ENCODE data around the gene SYCP2. TPM values are rescaled to one million over a fixed set of nuclear protein-coding genes. Genes with fewer than 3 reads are reported as not detected.

The SYCP2 gene
- total RNA-seq, 1 experiment from 2014 or later = 0.88 TPM

DNA sequence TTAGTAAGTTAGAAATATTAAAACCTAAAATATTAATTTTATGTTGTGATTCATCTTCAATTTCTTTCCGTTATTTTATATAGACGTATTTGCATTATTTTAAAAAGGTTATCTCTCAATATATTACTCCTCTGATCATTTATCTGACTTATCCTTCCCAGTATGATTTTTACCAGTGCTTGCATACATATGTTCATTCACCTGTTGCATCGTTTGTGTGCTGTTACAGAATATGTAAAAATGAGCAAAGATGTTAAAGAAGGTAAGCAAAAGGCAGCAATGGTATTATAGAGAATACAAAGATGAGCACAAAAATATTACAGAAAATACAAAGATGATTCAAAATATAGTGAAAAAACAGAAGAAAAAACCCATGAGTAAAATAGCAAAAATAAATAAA, 48.9 kb downstream of the SYCP2 start:
- ChIA-PET CTCF (no interaction called here), POLR2A (ENCODE audit: low non-redundant PET) (no interaction called here)
- BruUV-seq (replicated peaks) = no TSS peak

DNA sequence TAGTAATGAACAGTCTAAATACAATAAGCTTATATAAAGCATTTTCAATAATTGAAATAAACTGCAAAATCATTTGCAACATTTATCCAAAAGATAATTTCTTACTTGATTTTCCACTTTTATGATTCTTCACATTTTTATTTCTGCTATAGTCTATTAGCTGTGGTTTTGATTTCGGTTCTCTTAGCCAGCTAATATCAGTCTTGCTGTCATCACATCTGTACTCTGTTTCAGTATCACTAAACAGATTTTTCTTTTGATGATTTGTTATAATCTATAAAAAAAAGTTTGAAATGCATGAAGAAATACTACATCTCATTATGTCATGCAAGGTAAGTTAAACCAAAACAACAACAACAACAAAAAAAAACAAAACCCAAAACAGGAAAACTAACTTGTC, 53.2 kb downstream of the SYCP2 start:
- Histone ChIP-seq H3K27ac (ENCODE audit: low read depth, low read length, poor library complexity, severe bottlenecking) (no peak overlapping the region), H3K4me3 (ENCODE audit: low read depth, low read length, poor library complexity, severe bottlenecking) (no peak overlapping the region), H3K9me3 (ENCODE audit: low read depth, low read length, poor library complexity, severe bottlenecking) (no peaks in the 10 kb centered on the region), H3K4me1 (ENCODE audit: insufficient read depth, low read length, poor library complexity, severe bottlenecking) (no peaks in the 10 kb centered on the region), H3K36me3 (ENCODE audit: insufficient read depth, low read length, poor library complexity, severe bottlenecking) (no peaks in the 10 kb centered on the region), H3K27me3 (replicated peaks; ENCODE audit: insufficient read depth, low read depth, low read length, poor library complexity) (no peaks in the 10 kb centered on the region)
- intact Hi-C loops (cut with micrococcal nuclease; ENCODE audit: unreplicated experiment) = no loop called here
- ChIA-PET POLR2A (ENCODE audit: low non-redundant PET) (no interaction called here), CTCF (no interaction called here)
- no peak for DNase-seq (ENCODE audit: low spot score)
- BruUV-seq (replicated peaks) = no TSS peak
- no peak for TF ChIP-seq EZH2 (IDR thresholded peaks at IDR 0.05; ENCODE audit: borderline replicate concordance, low read depth, low read length, poor library complexity, severe bottlenecking)
- TF ChIP-seq, protein P1, sequence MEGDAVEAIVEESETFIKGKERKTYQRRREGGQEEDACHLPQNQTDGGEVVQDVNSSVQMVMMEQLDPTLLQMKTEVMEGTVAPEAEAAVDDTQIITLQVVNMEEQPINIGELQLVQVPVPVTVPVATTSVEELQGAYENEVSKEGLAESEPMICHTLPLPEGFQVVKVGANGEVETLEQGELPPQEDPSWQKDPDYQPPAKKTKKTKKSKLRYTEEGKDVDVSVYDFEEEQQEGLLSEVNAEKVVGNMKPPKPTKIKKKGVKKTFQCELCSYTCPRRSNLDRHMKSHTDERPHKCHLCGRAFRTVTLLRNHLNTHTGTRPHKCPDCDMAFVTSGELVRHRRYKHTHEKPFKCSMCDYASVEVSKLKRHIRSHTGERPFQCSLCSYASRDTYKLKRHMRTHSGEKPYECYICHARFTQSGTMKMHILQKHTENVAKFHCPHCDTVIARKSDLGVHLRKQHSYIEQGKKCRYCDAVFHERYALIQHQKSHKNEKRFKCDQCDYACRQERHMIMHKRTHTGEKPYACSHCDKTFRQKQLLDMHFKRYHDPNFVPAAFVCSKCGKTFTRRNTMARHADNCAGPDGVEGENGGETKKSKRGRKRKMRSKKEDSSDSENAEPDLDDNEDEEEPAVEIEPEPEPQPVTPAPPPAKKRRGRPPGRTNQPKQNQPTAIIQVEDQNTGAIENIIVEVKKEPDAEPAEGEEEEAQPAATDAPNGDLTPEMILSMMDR (conservative IDR thresholded peaks at IDR 0.05; ENCODE audit: low read depth, low read length) = no peak

More for the DNA sequence above, 48.9 kb downstream of the SYCP2 start:
- Histone ChIP-seq H3K9me3 (ENCODE audit: low read depth, low read length, poor library complexity, severe bottlenecking) (no peaks in the 10 kb centered on the region), H3K4me3 (ENCODE audit: low read depth, low read length, poor library complexity, severe bottlenecking) (no peak overlapping the region), H3K27ac (ENCODE audit: low read depth, low read length, poor library complexity, severe bottlenecking) (no peak overlapping the region), H3K4me1 (ENCODE audit: insufficient read depth, low read length, poor library complexity, severe bottlenecking) (no peaks in the 10 kb centered on the region), H3K36me3 (ENCODE audit: insufficient read depth, low read length, poor library complexity, severe bottlenecking) (no peaks in the 10 kb centered on the region), H3K27me3 (replicated peaks; ENCODE audit: insufficient read depth, low read depth, low read length, poor library complexity) (no peaks in the 10 kb centered on the region)
- no peak for TF ChIP-seq EZH2 (IDR thresholded peaks at IDR 0.05; ENCODE audit: borderline replicate concordance, low read depth, low read length, poor library complexity, severe bottlenecking)
- TF ChIP-seq, protein P1 (conservative IDR thresholded peaks at IDR 0.05; ENCODE audit: low read depth, low read length) = no peak
- no peak for DNase-seq (ENCODE audit: low spot score)
- intact Hi-C loops (cut with micrococcal nuclease; ENCODE audit: unreplicated experiment) = no loop called here

DNA sequence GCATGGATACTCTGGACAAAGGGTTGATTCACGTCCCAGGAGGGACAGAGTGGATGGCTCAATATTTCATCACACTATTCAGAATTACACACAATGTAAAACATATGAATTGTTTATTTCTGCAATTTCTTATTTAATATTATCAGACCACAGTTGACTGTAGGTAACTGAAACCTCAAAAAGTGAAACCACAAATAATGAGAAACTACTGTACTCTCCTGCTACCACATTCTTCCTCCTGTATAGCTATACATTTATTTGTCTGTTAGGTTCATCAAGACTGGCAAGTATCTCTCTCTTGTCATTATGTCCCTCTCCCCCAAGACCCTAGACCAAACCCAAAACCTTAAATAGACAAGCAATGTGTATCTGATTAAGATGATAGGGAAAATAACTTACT, 60.0 kb downstream of the SYCP2 start:
- Histone ChIP-seq H3K27me3 (replicated peaks; ENCODE audit: insufficient read depth, low read depth, low read length, poor library complexity) (no peaks in the 10 kb centered on the region), H3K4me3 (ENCODE audit: low read depth, low read length, poor library complexity, severe bottlenecking) (no peak overlapping the region), H3K9me3 (ENCODE audit: low read depth, low read length, poor library complexity, severe bottlenecking) (no peaks in the 10 kb centered on the region), H3K4me1 (ENCODE audit: insufficient read depth, low read length, poor library complexity, severe bottlenecking) (no peaks in the 10 kb centered on the region), H3K27ac (ENCODE audit: low read depth, low read length, poor library complexity, severe bottlenecking) (no peak overlapping the region), H3K36me3 (ENCODE audit: insufficient read depth, low read length, poor library complexity, severe bottlenecking) (no peaks in the 10 kb centered on the region)
- intact Hi-C loops (cut with micrococcal nuclease; ENCODE audit: unreplicated experiment) = no loop called here
- ChIA-PET POLR2A (ENCODE audit: low non-redundant PET) (no interaction called here), CTCF (no interaction called here)
- no TSS peak for BruUV-seq (replicated peaks)
- TF ChIP-seq EZH2 (IDR thresholded peaks at IDR 0.05; ENCODE audit: borderline replicate concordance, low read depth, low read length, poor library complexity, severe bottlenecking) = no peak
- TF ChIP-seq, protein P1 (conservative IDR thresholded peaks at IDR 0.05; ENCODE audit: low read depth, low read length) = no peak
- no peak for DNase-seq (ENCODE audit: low spot score)

All from A673 (cell line).